Measurements from ENCODE around the gene ASAP2. TPM values are rescaled to one million over a fixed set of nuclear protein-coding genes. Genes with fewer than 3 reads are reported as not detected.

ASAP2 gene
- total and polyA plus RNA-seq, 9 of the 15 experiments (the other 6 are each of a cell fraction or from before 2014, with no cell fraction given) = 0.06 to 4.3 (median 3.1) TPM

DNA sequence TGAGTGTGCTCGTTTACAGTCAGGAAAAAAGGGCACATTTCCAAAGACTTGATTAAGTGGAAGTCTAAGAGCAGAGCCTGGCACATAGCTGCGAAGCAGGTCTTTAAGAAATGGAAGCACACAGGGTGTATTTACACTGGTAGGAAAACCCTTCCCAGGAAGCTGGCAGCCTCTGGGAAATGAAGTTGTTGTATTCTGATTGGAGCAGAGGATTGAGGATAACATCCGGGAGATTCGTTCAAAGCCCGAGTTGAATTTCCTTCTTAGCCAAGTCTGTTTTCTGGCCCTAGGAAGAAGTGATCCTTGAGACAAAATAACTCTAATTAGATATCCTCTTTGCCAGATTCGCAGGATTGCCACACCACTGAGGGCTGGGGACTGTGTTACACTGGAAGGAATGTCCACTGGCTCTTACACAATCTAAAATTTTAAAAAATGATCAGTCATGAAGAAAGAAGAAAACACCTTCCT is 140.8 kb downstream of the ASAP2 start (continued):
- no peak for TF ChIP-seq SIRT6 (IDR thresholded peaks at IDR 0.05; ENCODE audit: low read depth, low read length)

- FAIRE-seq = no peak
- WGBS (ENCODE audit: insufficient coverage, low coverage, missing lambda C conversion rate) = 19% methylated on average over 11 of the region's 12 CpGs
Observed at GRCh38 chr2:9354318-9354717, 147.7 kb downstream of the ASAP2 start.

More at GRCh38 chr2:9354318-9354717, 147.7 kb downstream of the ASAP2 start:
- DNase-seq (ENCODE audit: extremely low read depth in 1 of 4, low spot score in 3 of 4) = no peak
- ATAC-seq = no peak
- H3K36me3 ChIP-seq (ENCODE audit: control insufficient read depth, insufficient read depth, low read length) = no peaks in the 10 kb centered on the region
- intact Hi-C loops (cut with micrococcal nuclease) (no loop called here), in situ Hi-C loops (cut with MboI) (no loop called here)
- H3K9me1 ChIP-seq (ENCODE audit: control insufficient read depth, insufficient read depth, low read length) = no peaks in the 10 kb centered on the region
- ChIA-PET POLR2A (interaction anchor here (0.6 kb wide), 1 partner anchor 458 kb away, joined by 3 read pairs; no protein-coding TSS in a partner anchor), CTCF (ENCODE audit: low intra/inter-chr PET ratio) (no interaction called here)
- no peak for TF ChIP-seq YY1 (IDR thresholded peaks at IDR 0.05; ENCODE audit: borderline replicate concordance in 1 of 3, control insufficient read depth in 1 of 3, extremely low read depth in 1 of 3, insufficient read depth in 3 of 3, insufficient read length in 1 of 3, insufficient replicate concordance in 2 of 3, low read depth in 1 of 3, low read length in 2 of 3)
- no peak for TF ChIP-seq FOXM1 (IDR thresholded peaks at IDR 0.05; ENCODE audit: low read depth)
- TF ChIP-seq FOXM1 (CRISPR knock-in tag; IDR thresholded peaks at IDR 0.05; ENCODE audit: low read depth) = no peak
- TF ChIP-seq NR3C1 (CRISPR knock-in tag; IDR thresholded peaks at IDR 0.05) = no peak
- no peak for TF ChIP-seq SPI1 (IDR thresholded peaks at IDR 0.05; ENCODE audit: borderline replicate concordance, low read depth, low read length)
- TF ChIP-seq TBL1XR1 (IDR thresholded peaks at IDR 0.05; ENCODE audit: low read length in 2 of 2) = no peak
- no peak for TF ChIP-seq ZNF324 (CRISPR knock-in tag; IDR thresholded peaks at IDR 0.05)
- TF ChIP-seq ZNF830 (CRISPR knock-in tag; IDR thresholded peaks at IDR 0.05) = no peak
- TF ChIP-seq C11orf30 (IDR thresholded peaks at IDR 0.05; ENCODE audit: low read depth) = no peak
- H3K4me2 ChIP-seq (ENCODE audit: insufficient read depth, low read length) = no peak overlapping the region
- H3K9me3 ChIP-seq (replicated peaks; ENCODE audit: control insufficient read depth, insufficient read depth, low read depth, low read length) = no peaks in the 10 kb centered on the region
- no peaks in the 10 kb centered on the region for H3K4me1 ChIP-seq (replicated peaks in 1 of 2; ENCODE audit: control insufficient read depth in 2 of 2, insufficient read depth in 2 of 2, low read length in 2 of 2)
- no peaks in the 10 kb centered on the region for H3K79me2 ChIP-seq (ENCODE audit: control insufficient read depth, insufficient read depth, low read length)
- BruUV-seq (replicated peaks) = no TSS peak
- H3K27ac ChIP-seq (ENCODE audit: extremely low read depth, low read depth, low read length) = no peak overlapping the region
- peaks cover 5 to 39% of the 10 kb centered on the region in 2 experiments; a peak in 4 of 5 replicates for H3K27me3 ChIP-seq (ENCODE audit: control insufficient read depth in 2 of 2, insufficient read depth in 2 of 2, low read length in 2 of 2)
- H2AFZ ChIP-seq (ENCODE audit: low read depth, low read length) = no peak overlapping the region
- no peaks in the 10 kb centered on the region for H4K20me1 ChIP-seq (replicated peaks; ENCODE audit: control insufficient read depth, insufficient read depth, low read length)
- H3K9ac ChIP-seq (ENCODE audit: insufficient read depth in 1 of 2, low read depth in 2 of 2, low read length in 2 of 2) = no peak overlapping the region
- no peak overlapping the region for H3K4me3 ChIP-seq
